Measurements from ENCODE around the gene PAX1.

PAX1 gene

GRCh38 chr20:21703717-21704407 is 1.6 kb upstream of the PAX1 start:
- DNase-seq, result no peak

DNA sequence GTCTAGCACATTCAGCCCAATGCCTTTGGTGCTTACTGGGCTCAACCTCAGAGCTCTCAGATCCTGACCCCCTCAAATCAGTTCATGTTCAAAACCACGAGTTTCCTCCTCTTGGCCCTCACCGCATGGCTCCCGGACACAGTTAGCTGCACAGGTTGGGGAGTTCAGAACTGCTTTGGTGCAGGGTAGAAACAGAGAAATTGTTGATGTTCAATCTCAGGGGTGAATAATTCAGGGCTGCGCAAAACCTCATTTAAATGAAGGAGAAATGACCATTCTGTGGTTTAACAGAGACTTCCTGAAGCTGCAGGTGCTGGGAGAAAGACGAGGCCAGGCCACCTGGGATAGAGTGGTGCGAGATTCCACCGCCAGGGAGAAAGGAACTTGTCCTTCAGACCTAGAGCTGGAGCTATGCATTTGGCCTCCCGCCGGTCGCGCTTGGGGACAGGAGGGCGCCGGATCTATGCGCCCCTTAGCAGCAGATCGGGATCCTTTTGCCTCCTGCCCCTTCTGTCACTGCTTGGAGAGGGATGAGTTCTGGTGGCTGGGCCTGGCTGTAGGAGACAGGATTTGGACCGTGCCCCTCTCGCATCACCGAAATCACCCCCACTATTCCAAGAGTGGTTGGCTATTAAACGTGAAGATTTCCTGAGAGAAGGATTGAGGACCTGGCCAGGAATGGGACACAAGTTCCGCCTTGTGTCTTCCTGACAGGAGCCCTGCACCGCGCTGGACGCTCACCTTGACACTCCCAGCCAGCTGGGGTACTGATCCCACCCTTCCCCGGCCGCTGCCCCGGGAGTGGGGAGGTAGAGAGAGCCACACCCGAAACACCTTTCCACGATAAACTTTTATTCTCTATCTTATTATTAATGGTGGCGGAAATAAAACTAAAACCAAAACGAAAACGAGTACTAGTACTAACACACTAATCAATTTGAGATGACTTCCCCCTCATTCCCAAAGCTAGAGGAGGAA is 767 bp upstream of the PAX1 start:
- DNase-seq, result no peak

DNA sequence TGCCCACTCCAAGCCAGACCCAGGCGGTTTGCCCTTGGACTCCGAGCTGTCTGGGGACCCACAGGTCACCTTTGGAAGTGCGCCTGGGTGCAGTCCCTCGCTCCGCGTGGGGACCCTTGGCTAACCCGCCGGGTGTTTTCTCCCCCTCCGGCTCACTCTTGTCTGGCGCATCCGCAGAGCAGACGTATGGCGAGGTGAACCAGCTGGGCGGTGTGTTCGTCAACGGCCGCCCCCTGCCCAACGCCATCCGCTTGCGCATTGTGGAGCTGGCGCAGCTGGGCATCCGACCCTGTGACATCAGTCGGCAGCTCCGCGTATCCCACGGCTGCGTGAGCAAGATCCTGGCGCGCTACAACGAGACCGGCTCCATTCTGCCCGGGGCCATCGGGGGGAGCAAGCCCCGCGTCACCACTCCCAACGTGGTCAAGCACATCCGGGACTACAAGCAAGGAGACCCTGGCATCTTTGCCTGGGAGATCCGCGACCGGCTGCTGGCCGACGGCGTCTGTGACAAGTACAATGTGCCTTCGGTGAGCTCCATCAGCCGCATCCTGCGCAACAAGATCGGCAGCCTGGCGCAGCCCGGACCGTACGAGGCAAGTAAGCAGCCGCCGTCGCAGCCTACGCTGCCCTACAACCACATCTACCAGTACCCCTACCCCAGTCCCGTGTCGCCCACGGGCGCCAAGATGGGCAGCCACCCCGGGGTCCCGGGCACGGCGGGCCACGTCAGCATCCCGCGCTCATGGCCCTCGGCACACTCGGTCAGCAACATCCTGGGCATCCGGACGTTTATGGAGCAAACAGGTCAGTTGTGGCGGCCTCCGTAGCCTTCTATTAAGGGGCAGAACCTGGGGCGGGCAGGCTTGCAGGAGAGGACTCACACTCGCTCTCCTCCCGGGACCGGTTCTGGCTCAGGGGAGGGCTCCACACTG is 1.1 kb downstream of the PAX1 start:
- no peak for DNase-seq

GRCh38 chr20:21707267-21707666 is 1.8 kb downstream of the PAX1 start:
- DNase-seq, result no peak

- DNase-seq, result no peak
Measured at GRCh38 chr20:21707999-21708737, 2.7 kb downstream of the PAX1 start.

DNA sequence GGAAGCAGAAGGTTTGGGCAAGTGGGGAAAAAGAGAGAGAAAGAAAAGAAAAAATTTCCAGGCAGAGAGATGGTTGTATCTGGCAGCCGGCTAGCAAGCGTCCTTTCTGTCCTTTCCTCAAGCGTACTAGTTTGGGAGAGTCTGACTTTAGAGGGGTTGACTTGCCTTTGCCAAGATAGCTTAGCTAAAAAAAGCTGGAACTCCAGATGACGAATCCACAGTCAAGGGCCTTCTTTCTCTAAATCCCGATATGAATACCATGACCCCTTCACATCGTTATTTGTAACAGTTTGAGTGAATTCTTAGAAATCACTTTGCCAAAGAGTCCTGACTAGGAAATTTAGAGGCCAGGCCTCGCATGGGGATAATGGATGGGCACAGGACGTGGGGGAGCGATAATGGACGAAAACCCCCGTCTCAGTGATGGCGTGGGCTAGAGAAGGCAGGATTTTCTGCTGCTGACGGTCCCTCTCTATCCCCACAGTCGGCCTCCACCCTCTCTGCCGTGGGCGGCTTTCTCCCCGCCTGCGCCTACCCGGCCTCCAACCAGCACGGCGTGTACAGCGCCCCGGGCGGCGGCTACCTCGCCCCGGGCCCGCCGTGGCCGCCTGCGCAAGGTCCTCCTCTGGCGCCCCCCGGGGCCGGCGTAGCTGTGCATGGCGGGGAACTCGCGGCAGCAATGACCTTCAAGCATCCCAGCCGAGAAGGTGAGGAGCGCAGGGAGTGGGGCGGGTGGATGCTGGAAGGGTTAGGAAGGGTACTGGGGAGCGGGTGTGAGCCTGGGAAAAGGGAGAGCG is 3.5 kb downstream of the PAX1 start:
- no peak for DNase-seq

DNA sequence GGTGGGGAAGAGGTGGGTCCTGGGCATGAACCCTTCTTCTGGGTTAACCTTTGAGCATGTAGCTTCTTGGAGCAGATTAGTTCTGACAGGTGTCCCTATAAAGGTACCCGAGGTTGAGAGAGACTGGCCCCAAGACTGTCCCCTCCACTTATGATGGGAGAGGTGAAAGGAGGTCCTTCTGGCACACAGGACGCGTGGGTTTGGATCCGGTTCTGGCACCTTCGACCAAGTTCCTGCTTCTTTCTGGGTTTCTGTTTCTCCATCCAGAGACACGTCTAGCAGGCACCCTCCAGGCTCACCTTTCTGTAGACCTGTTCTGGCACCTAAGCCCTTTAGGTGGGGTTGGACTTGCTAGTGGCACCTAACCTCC is 4.1 kb downstream of the PAX1 start:
- no peak for DNase-seq

DNA sequence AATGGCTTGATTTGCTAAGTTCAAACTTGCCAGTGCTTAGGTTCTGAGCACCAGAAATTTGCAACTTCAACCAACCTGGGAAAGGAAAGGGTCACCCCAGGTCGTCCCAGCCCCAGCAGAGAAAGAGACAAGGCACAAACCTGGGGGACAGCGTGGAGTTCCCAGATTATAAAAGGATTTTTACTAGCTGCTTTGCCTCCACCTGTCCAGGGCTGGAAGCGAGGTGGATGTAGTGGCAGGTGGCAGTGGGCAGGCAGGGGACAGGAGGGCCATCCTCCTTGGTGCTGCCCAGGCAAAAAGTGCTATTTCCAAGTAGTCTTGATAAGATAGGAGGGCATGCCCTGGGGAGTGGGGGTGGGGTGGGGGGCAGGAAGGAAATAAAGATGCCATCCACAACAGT is 4.9 kb downstream of the PAX1 start:
- no peak for DNase-seq

DNA sequence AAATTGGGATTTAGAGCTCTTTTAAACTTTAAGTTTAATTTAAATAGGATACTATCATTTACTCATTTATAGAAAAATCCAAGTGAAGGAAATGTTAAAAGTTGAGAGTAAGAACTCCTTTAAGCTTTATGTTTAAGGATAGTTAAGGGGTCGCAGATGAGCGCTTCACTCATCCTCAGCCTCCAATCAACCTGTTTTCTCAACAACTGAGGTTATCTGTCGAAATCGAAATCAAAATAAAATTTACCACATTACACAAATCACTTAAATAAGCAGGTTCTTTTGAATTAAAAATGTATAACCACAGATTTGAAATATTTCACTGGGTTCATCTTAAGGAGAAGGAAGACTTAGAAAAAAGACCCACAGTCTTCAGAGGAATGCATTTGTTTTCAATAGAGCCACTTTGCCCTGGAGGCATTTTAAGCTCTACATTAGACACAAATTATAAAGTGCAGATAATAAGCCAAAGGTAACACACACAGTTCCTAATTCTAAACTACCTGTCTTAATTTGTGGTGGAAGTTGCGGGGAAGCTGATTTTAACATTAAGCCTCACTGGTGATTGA is 5.5 kb downstream of the PAX1 start:
- DNase-seq, result no peak

- DNase-seq, result no peak
Measured at GRCh38 chr20:21712443-21713059, 7.1 kb downstream of the PAX1 start.

- no peak for DNase-seq
Measured at GRCh38 chr20:21713470-21713869, 8.0 kb downstream of the PAX1 start.

DNA sequence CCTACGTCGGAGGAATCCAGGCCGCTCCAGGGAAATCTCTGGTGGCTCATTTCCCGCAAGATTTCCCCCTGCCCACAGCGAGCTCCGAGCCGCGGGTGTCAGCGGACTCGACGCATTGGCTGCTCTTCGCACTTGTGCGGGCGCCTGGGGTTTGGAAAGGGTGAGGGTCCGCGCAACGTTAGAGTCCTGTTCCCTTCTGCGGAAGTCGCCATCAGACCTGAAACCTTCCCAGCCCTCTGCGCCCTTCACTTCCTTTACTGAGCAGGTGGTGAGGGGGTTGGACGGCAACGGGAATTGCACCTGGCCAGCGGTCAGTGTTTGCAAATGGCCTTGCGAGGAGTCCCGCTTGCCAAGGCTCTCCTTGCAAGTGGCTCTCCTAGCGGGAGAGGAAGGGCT is 8.4 kb downstream of the PAX1 start:
- DNase-seq, result no peak

DNA sequence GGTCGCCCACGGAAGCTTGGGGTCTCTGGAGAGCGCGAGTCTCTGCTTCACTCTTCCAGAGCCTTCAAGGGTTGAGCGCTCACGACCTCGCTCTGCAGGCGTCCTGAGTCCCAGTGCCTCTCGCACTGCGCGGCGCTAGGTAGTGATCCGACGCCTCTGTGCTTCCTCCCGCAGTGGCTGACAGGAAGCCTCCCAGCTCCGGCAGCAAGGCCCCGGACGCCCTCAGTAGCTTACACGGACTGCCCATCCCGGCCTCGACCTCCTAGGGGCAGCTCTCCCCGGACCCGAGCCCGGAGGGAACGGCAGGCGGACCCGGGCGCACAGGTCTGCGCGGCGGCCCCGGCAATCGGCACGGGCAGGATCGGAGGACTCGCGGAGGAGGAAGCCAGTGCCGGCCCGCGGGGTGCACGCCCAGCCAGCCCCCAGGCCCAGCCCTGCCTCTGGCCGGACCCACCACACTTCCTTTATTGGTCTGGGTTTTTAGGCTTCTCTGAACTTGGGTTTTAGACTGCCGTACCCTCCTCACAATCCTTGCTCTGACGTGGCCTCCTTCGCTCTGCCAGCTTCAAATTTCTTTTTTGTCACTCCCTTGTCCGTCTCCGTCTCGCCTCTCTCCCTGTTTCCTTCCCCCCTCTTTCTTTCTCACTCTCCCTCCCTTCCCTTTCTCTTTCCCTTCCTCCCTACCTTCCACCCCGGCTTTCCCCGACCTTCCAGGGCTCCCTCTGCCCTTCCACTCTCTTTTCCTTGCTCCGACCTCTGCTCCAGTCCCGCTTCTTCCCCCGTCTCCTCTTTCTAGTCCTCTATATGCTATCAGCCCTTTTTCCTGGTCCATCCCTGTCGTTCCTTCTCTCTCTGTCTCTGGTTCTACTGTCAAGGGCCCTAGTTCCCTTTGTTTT is 9.1 kb downstream of the PAX1 start:
- DNase-seq, result no peak

GRCh38 chr20:21715193-21715881 is 9.9 kb downstream of the PAX1 start:
- DNase-seq, result no peak

- DNase-seq, result peak in 1 of 2 donors; percentile 25
Measured at GRCh38 chr20:21719592-21720214, 14.2 kb downstream of the PAX1 start.

DNA sequence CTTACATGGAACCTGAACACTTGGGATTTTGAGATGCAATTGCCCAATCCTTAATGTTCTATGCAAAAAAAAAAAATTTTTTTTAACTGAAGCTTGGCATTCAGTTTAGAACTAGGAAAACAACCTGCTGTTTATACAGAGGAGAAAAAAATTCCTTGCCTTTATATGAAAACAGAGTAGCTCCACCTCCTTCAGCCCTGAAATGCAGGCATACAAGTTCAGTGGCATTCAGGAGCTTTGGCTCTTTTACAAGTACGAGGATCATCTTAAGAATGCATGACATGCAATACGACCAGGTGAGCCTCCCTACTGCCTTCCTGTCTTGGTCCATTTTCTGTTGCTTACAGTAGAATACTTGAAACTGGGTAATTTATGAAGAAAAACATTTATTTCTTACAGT is 20.4 kb downstream of the PAX1 start:
- DNase-seq, result no peak

GRCh38 chr20:21729316-21729715 is 23.9 kb downstream of the PAX1 start:
- DNase-seq, result no peak

DNA sequence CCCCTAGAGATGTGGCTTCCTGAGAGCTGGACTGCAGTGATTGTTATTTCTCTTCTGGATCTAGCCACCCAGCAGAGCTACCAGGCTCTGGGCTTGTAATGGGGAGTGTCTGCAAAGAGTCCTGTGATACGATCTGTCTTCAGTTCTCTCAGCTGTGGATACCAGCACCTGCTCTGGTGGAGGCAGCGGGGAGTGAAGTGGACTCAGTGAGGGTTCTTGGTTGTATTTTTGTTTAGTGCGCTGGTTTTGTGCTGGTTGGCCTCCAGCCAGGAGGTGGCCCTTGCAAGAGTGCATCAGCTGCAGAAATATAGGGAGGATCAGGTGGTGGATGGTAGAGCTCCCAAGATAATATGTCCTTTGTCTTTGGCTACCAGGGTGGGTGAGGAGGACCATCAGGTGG is 33.7 kb downstream of the PAX1 start:
- DNase-seq, result no peak

- no peak for DNase-seq
Measured at GRCh38 chr20:21739682-21740081, 34.2 kb downstream of the PAX1 start.

Measured in CD4-positive, alpha-beta T cell treated with Interleukin-1 beta for 1 hour (primary cell).